SU-DHL-6 (cell line): Measurements from ENCODE around the gene MUC20.

ENCODE experiments used
- H2AFZ ChIP-seq: fragments of 200-600 bp; sonication (generic); 2 replicates; pipeline ENCODE4 v1.6.1; 2014; ENCODE audit warnings: low read depth, mild to moderate bottlenecking, moderate library complexity, mixed read lengths, antibody characterized with exemption, low read length; ENCODE audit not compliant: severe bottlenecking
- H3F3A ChIP-seq: fragments of 200-600 bp; shearing (Covaris generic); 2 replicates; pipeline ENCODE4 v1.6.0; 2016; ENCODE audit warnings: antibody characterized with exemption, mild to moderate bottlenecking; ENCODE audit not compliant: insufficient read depth
- H3K27ac ChIP-seq: fragments of 200-600 bp; sonication (generic); 2 replicates; pipeline ENCODE4 v1.5.1; 2016; ENCODE audit warnings: low read depth, mild to moderate bottlenecking, low read length, moderate library complexity, mixed read lengths
- H3K27me3 ChIP-seq: fragments of 200-600 bp; sonication (generic), shearing (Covaris generic); 2 replicates; pipeline ENCODE4 v1.6.0; 2014; ENCODE audit warnings: mild to moderate bottlenecking, low read length
- H3K36me3 ChIP-seq: fragments of 200-600 bp; sonication (generic); 2 replicates; pipeline ENCODE4 v1.6.1; 2014; ENCODE audit warnings: mild to moderate bottlenecking, low read length, mixed read lengths
- H3K4me2 ChIP-seq: fragments of 300-600, 200-600 bp; shearing (Covaris generic), sonication (generic); 2 replicates; pipeline ENCODE4 v1.6.0; 2014; ENCODE audit warnings: low read length, low read depth, mild to moderate bottlenecking; ENCODE audit not compliant: poor library complexity, severe bottlenecking
- H3K4me3 ChIP-seq: fragments of 200-600 bp; sonication (generic); 2 replicates; pipeline ENCODE4 v1.5.1; 2014; ENCODE audit warnings: antibody characterized with exemption, low read length, mild to moderate bottlenecking, mixed read lengths; ENCODE audit not compliant: insufficient read depth, poor library complexity, severe bottlenecking
- H3K79me2 ChIP-seq: fragments of 200-600 bp; sonication (generic); 2 replicates; pipeline ENCODE4 v1.6.1; 2014; ENCODE audit warnings: mild to moderate bottlenecking, low read length, moderate library complexity; ENCODE audit not compliant: insufficient read depth
- H3K9ac ChIP-seq: fragments of 200-600 bp; sonication (generic); 2 replicates; pipeline ENCODE4 v1.7.0; 2014; ENCODE audit warnings: mild to moderate bottlenecking, low read length
- H3K9me2 ChIP-seq: fragments of 200-600 bp; sonication (generic); replicated peaks from 2 replicates; pipeline ENCODE4 v1.6.1; 2014; ENCODE audit warnings: low read length; ENCODE audit not compliant: insufficient read depth
- H3K9me3 ChIP-seq: fragments of 200-600 bp; sonication (generic); 2 replicates; pipeline ENCODE4 v1.6.1; 2014; ENCODE audit warnings: low read length, mixed read lengths; ENCODE audit not compliant: insufficient read depth
- H4K20me1 ChIP-seq: fragments of 200-600 bp; sonication (generic); 2 replicates; pipeline ENCODE4 v1.6.1; 2014; ENCODE audit warnings: low read depth, mild to moderate bottlenecking, antibody characterized with exemption, low read length, moderate library complexity, mixed read lengths
- CTCF ChIP-seq: fragments of 200-600 bp; sonication (generic); IDR thresholded peaks from one replicate; pipeline ENCODE4 v1.5.1; 2017; ENCODE audit warnings: antibody characterized with exemption, mild to moderate bottlenecking, low read length, moderate library complexity; ENCODE audit not compliant: insufficient read depth, poor library complexity, severe bottlenecking
- EZH2phosphoT487 ChIP-seq: fragments of 200-600 bp; sonication (generic), shearing (Covaris generic); conservative IDR thresholded peaks from 2 replicates; pipeline ENCODE4 v1.6.1; 2018; ENCODE audit warnings: mild to moderate bottlenecking, antibody characterized with exemption, low read length, moderate library complexity, mixed read lengths

The MUC20 gene

GRCh38 chr3:195729476-195730251, 8.9 kb downstream of the MUC20 start:
- H3K9me3 ChIP-seq: no peaks in the 10 kb centered on the region
- TF ChIP-seq EZH2phosphoT487: no peak
- no peak for TF ChIP-seq CTCF
- no peak overlapping the region for H3K4me3 ChIP-seq
- no peak overlapping the region for H2AFZ ChIP-seq
- no peak overlapping the region for H3K4me2 ChIP-seq
- no peaks in the 10 kb centered on the region for H3K9me2 ChIP-seq
- H3K27ac ChIP-seq: no peak overlapping the region
- no peaks in the 10 kb centered on the region for H3K27me3 ChIP-seq
- H3K9ac ChIP-seq: no peak overlapping the region
- no peaks in the 10 kb centered on the region for H3K79me2 ChIP-seq
- no peaks in the 10 kb centered on the region for H4K20me1 ChIP-seq
- H3F3A ChIP-seq: peaks cover 11% of the 10 kb centered on the region; the same call in 1 of the 2 replicates
- no peaks in the 10 kb centered on the region for H3K36me3 ChIP-seq

GRCh38 chr3:195731356-195731905, 10.7 kb downstream of the MUC20 start:
- Histone ChIP-seq H4K20me1 (no peaks in the 10 kb centered on the region), H3K4me3 (no peak overlapping the region), H3K9me3 (no peaks in the 10 kb centered on the region), H3K27ac (no peak overlapping the region), H3K36me3 (no peaks in the 10 kb centered on the region), H2AFZ (no peak overlapping the region), H3K4me2 (no peak overlapping the region), H3K79me2 (no peaks in the 10 kb centered on the region), H3F3A (peaks cover 11% of the 10 kb centered on the region; the same call in 1 of the 2 replicates), H3K9ac (no peak overlapping the region), H3K9me2 (no peaks in the 10 kb centered on the region), H3K27me3 (no peaks in the 10 kb centered on the region)
- TF ChIP-seq EZH2phosphoT487: no peak
- no peak for TF ChIP-seq CTCF

GRCh38 chr3:195732940-195733339, 12.2 kb downstream of the MUC20 start:
- Histone ChIP-seq H3K9ac (no peak overlapping the region), H2AFZ (no peak overlapping the region), H3F3A (peaks cover 5% of the 10 kb centered on the region; the same call in 1 of the 2 replicates), H3K9me3 (no peaks in the 10 kb centered on the region), H3K79me2 (no peaks in the 10 kb centered on the region), H3K9me2 (no peaks in the 10 kb centered on the region), H4K20me1 (no peaks in the 10 kb centered on the region), H3K36me3 (no peaks in the 10 kb centered on the region), H3K27me3 (no peaks in the 10 kb centered on the region), H3K4me3 (no peak overlapping the region), H3K27ac (no peak overlapping the region), H3K4me2 (no peak overlapping the region)
- no peak for TF ChIP-seq EZH2phosphoT487
